HG03280 (cell line): ENCODE results near the gene TMBIM6.
"Not testable (repeated sequence)": the region's sequence is repeated elsewhere in the genome, so short reads cannot be mapped to it uniquely, and the experiment has no call there.

Experiments used
- ATAC-seq: cut with Tn5 transposase; IDR thresholded peaks from one replicate; pipeline ENCODE4 v1.9.1; 2021; ENCODE audit warnings: mild to moderate bottlenecking, moderate library complexity; ENCODE audit not compliant: unreplicated experiment

Gene TMBIM6

DNA sequence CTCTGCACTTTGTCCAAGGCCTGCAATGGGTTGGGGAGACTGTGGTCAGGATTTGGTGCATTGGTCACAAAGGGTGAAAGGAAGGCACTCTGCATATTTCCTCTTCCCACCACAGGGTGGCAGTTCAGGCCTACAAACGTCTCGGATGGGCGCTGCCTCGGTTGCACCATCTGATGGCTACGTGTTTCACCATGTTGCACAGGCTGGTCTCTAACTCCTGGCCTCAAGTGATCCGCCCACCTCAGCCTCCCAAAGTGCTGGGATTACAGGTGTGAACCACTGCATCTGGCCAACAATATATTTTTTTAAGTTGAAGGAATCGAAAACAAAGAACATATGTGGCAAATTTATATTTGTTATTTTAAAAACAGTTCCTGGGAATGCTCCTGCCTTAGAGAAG, 35.1 kb downstream of the TMBIM6 start:
- ATAC-seq = no peak

- ATAC-seq = no peak
These were observed 35.5 kb downstream of the TMBIM6 start for GRCh38 chr12:49776858-49777257.

GRCh38 chr12:49777341-49777740, 36.0 kb downstream of the TMBIM6 start:
- ATAC-seq = no peak

DNA sequence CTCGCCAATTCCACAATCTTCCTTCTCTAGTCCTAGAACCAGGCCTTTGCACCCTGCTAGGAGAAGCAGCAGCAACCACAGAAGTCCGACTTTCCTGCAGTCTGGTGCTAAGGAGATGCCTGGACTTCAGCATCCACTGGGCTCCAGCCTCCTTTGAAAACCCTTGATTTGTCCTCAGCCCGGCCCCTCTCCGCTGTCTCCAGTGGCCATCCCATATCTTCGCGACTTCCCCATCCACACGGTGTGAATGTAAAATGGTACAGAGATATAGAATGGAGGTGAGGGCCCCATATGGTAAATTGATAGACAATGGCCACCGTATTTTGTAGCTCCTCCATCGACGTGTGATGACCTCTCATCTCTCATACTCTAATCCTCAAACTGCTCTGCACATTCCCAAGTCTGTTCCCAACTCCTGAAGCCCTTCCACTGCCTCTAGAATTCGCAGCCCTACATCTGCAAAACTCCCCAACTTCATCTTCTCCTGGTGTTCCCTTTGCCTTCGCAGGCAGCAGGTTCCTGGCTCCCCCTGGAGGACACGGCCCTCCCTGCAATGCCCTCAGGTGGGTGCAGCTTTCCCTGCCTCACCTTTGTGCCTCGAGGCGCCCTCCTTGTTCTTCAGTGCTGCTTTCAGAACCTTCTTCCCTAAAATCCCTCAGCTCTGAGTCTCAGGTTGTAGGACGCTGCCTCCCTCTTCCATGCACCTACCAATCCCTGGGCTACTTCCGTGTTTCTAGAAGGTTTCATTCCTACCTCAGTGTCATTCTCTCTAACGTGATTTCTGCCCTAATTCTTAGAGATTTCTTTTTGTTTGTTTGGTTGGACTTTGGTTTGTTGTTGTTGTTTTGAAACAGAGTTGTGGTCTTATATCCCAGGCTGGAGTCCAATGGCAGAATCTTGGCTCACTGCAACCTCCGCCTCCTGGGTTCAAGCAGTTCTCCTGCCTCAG, 36.7 kb downstream of the TMBIM6 start:
- ATAC-seq = no peak

DNA sequence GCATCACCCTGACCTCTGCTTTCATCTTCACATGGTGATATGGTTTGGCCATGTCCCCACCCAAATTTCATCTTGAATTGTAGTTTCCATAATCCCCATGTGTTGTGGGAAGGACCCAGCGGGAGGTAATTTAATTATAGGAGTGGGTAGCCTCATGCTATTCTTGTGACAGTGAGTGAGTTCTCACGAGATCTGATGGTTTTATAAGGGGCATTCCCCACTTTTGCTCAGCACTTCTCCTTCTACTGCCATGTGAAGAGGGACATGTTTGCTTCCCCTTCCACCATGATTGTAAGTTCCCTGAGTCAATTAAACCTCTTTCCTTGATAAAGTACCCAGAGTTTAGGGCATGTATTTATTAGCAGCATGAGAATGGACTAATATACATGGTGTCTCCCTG, 38.2 kb downstream of the TMBIM6 start:
- no peak for ATAC-seq

GRCh38 chr12:49780914-49781313, 39.6 kb downstream of the TMBIM6 start:
- not testable (repeated sequence) for ATAC-seq

DNA sequence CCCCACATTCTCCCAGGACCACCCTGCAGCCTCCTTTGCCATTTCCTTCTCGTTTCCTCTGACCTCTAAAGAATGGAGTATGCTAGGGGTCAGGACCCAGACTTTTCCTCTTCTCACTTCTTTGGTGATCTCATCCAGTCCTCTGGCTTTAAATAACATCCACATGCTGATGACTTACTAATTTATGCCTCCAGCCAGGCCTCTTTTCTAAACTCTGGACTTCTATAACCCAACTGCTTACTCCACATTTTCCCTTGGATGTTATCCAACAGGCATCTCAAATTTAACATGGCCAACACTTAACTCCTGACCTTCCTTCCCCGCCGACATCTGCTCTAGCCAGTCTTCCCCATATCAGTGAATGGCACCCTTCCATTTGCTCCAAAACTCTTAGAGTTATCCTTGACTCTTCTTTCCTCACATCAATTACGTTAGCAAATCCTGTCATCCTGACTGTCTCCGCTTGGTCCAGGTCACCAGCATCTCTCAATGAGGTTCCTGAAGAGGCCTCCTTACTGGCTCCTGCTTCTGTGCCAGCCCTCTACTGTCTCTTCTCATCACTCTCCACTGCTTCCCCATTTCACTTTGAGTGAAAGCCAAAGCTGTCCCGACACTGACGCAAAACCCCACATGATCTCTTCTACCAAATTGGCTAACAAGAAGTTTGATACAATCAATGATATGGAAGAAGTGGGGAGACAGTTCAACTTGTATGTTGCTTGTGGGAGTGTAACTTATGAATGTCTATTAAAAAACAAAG, 42.7 kb downstream of the TMBIM6 start:
- ATAC-seq = no peak

GRCh38 chr12:49784756-49785409, 43.5 kb downstream of the TMBIM6 start:
- ATAC-seq = no peak

DNA sequence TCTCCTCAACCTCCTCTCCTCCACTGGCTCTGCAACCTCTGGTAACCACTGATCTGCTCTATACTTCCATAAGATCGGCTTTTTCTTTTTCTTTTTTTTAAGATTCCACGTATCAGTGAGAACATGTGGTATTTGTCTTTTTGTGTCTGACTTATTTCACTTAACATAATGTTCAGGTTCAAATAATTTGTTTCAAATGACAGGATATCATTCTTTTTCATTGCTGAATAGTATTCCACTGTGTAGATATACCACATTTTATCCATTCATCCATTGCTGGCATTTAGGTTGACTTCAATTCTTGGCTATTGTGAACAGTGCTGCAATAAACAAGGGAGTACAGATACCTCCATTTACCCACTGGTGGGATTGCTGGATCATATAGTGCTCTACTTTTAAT, 46.3 kb downstream of the TMBIM6 start:
- ATAC-seq = no peak

- ATAC-seq = no peak
These were observed 48.6 kb downstream of the TMBIM6 start for GRCh38 chr12:49789992-49790391.

DNA sequence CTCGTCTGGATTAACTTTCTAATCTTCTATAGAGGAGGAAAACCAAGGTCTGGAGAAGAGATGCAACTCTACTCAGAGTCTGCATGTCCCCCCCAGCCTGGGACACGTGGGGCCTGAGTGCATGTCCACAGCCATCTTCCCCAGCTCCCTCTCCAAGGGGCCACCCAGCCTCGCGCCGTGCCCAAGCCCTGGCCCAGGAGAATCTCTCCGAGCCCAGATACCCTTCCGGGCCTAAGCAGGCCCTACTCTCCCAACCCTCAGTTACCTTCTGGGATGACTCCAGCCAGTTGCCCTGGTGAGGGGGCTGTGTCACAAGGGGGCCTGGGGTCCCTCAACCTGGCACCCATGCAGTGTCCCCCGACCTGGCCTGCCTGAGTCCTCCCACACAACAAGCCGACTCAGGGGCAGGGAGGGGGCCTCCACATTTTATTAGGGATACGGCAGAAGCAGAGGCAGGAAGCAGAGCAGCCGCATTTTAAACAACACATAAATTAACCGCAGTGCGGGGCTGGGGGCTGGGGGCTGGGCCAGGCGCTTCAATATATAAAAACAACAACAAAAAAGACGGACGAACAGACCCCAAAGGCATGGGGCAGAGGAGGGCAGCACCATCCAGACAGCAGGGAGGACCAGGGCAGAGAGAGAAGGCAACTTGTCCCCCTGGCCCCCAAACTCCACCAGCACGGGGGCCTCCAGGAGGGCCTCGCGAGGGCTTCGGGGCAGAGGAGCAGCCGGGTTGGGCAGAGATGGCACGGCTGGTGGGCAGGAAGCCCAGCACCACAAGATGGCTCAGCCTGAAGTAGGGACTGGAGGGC, 49.6 kb downstream of the TMBIM6 start:
- no peak for ATAC-seq

- no peak for ATAC-seq
These were observed 50.3 kb downstream of the TMBIM6 start for GRCh38 chr12:49791700-49792099.

DNA sequence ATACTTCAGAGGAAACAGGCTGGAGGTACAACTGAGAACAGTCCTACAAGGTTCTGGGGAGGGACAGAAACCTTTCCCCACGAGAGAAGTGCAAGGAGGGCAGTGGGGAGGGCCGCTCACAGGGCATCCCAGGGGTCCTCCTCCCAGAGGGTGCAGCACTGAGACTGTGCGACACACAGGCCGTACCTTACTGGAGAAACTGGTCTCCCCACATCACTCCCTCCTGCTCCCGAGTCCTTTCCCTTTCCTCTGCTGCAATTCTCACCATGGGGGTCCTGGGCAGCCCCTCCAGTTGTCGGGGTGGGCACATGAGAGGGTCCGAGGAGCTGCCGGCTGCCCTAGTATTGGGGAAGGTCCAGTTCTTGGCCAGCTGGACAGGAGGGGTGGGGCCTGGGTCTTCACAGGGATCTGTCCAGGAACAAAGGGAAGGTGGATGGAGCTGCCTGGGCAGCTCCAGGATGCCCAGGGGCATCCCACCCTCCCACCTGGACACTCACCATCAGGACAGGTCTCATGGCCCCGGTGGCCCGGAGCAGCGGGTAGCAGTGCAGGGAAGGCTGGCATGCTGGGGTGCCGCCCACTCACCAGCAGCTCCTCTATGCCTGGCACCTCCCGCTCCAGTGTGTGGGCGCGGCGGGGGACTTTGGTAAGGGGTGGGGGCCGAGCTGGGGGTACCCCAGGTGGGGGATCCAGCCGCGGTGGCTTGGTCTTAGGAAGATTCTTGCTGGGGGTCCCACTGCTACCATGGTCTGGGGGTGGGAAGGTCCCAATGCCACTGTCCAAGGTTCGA, 51.0 kb downstream of the TMBIM6 start:
- ATAC-seq = no peak

DNA sequence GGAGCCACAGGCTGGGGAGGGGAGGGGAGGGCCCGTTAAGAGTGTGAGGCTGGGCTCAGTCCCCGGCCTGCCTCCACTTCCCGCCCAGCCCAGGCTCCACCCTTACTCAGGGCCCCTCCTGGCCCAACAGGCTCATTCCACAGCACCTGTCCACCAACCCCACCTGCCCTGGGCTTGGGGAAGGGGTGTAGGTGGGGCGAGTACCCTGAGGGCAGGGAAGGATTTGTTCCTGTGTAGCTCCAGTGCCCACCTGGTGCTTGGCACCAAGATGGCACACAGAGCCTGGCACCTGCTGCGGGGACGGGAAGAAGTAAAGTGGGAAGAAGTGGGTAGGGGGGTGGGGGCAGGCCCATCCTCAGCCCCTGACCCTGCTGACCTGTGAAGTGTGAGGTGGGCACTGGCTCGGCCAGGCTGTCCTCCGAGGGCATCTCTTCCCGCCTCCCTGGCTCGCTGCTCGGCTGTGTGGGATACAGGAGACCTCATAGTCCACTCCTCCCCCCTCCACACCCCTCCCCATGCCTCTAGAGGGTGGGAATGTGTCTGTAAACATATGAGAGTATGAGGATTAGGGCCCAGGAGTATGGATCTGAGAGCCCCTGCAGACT, 51.7 kb downstream of the TMBIM6 start:
- no peak for ATAC-seq

GRCh38 chr12:49793620-49794019, 52.3 kb downstream of the TMBIM6 start:
- no peak for ATAC-seq

GRCh38 chr12:49794021-49794420, 52.7 kb downstream of the TMBIM6 start:
- ATAC-seq = no peak

- no peak for ATAC-seq
These were observed 53.7 kb downstream of the TMBIM6 start for GRCh38 chr12:49794811-49795653.

DNA sequence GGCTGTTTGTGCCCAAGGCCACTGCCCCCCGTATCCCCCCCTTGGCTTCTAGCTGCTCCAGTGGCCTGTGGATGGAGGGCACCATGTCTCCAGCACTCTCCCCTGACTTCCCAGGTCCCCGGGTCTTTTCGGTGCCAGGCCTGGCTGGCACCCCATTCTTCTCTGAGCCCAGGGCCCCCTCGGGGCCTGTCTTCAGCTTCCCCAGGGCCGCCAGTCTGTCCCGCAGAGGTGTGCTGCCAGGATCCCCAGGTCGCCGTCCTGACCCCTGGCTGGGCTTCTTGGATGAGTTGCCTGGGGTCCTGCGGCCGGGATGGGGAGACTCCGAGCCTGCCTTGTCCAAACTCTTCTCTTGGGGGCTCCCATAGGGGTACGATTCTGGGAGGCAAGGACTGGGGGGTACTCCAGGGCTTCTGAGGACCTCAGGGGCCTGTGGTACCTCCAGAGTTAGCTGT, 54.3 kb downstream of the TMBIM6 start:
- ATAC-seq = no peak
